Right lobe of liver (tissue), 6 donors: ENCODE results near the gene GOT1. TPM values are rescaled to one million over a fixed set of nuclear protein-coding genes. Genes with fewer than 3 reads are reported as not detected.

Experiments
- ATAC-seq, 4 donors: fragments of 200-7000 bp; cut with Tn5 transposase; one replicate each; pipeline ENCODE4 v1.9.1; 2020; ENCODE audit warnings: mild to moderate bottlenecking in 4 of 4, moderate library complexity in 4 of 4
- DNase-seq, 3 donors: peaks; one replicate each; pipeline ENCODE4 v3.0.0-alpha.2; 2020
- H3K27ac ChIP-seq, 3 donors: fragments of 200-600 bp; one replicate each; pipeline ENCODE4 v1.8.0; 2022
- H3K27me3 ChIP-seq, 2 donors: fragments of 200-600 bp; one replicate each; pipeline ENCODE4 v1.8.0; 2022
- H3K36me3 ChIP-seq, 4 donors: fragments of 200-600 bp; sonication (generic) in 1 of 4; one replicate each; pipeline versions ENCODE4 v1.5.1 to v1.8.0; 2017 to 2022; ENCODE audit warnings: control low read depth in 1 of 4
- H3K4me1 ChIP-seq, 4 donors: fragments of 200-600 bp; sonication (generic) in 1 of 4; one replicate each; pipeline versions ENCODE4 v1.5.1 to v1.8.0; 2017 to 2022; ENCODE audit warnings: control low read depth in 1 of 4
- H3K4me3 ChIP-seq, 3 donors: fragments of 200-600 bp; one replicate each; pipeline ENCODE4 v1.8.0; 2022
- H3K9me3 ChIP-seq, 4 donors: fragments of 200-600 bp; sonication (generic) in 1 of 4; one replicate each; pipeline versions ENCODE4 v1.5.1 to v1.8.0; 2017 to 2022; ENCODE audit warnings: control low read depth in 1 of 4
- POLR2A ChIP-seq: fragments of 450-650 bp; IDR thresholded peaks from one replicate; pipeline ENCODE4 v1.6.1; 2017; ENCODE audit warnings: antibody characterized with exemption, mild to moderate bottlenecking
- WGBS: methylation state at CpG from one replicate; pipeline ENCODE4 v1.1.6; 2018; ENCODE audit warnings: low coverage, low lambda C conversion rate; ENCODE audit not compliant: insufficient coverage; ENCODE audit errors: missing lambda C conversion rate; 5-methylcytosine and 5-hydroxymethylcytosine counted together
- intact Hi-C, 2 donors: fragments of 100-400 bp; cut with DNase I; formaldehyde crosslinking; loops; one replicate each; pipeline versions ENCODE4 v1.11.2 to v1.14.1; 2022
- total RNA-seq, 6 experiments: library from RNA; depleted of rRNA in 2 of 6; stranded (reverse); fragments of >200 nt in 2 of 6; fragmentation: NEBNext Ultra II Directional in 3 of 6; extraction: Animal tissue kit (Norgen Biotek cat#: 25700) in 3 of 6; gene quantifications; one replicate each; pipeline versions ENCODE4 v1.1.0 to v1.2.4, GENCODE V29; 2016 to 2023
- TF ChIP-seq, protein P1 (sequence below), 4 donors: fragments of 200-600 bp in 3 of 4; fragments of 450-650 bp in 1 of 4; IDR thresholded peaks; one replicate each; pipeline versions ENCODE4 v1.5.1 to v1.8.0; 2016 to 2022; ENCODE audit warnings: antibody characterized with exemption in 4 of 4, mild to moderate bottlenecking in 2 of 4
- donor health status: DM: no; HTN: yes; CAD: no.
- donor health status: DM: no; HTN: no; CAD: no.
- donor health status: DM: no; HTN: no; CAD: no.
- donor health status: DM: no; HTN: yes; CAD: no.
- donor health status: DM: no; HTN: yes; CAD: no.

The GOT1 gene
- total RNA-seq, 6 experiments from 2014 or later = 118 to 356 (median 173) TPM

DNA sequence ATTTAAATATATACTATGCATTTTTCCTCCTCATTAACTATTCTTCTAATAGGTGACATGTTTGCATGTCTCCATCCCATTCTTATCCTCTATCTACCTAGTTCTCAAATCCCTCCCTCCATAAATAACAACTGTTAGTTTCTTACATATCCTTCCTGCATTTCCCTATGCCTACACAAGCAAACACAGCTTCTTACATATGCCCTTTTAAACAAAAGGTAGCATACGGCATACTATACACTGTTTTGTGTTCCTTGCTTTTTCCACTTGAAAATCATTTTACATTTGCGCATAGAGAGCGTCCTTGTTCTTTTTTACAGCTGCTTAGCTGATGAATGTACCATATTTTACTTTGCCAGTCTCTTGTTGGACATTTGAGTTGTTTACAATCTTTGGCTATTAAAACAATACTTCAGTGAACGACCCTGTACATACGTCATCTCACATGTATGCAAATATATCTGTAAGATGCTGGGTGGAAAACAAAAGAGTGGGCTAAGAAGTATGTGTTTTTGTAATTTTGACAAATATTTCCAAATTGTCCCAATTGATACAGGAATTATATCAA is 7.8 kb downstream of the GOT1 start:
- intact Hi-C loops = no loop called here
- no peak for DNase-seq
- Histone ChIP-seq H3K4me3 (no peak overlapping the region), H3K36me3 (peaks cover 6 to 35% (median 13%) of the 10 kb centered on the region in 4 donors), H3K27ac (peak overlapping the region in 2 of 3 donors; percentile 17 to 64), H3K27me3 (no peaks in the 10 kb centered on the region), H3K4me1 (peaks cover 2 to 73% (median 25%) of the 10 kb centered on the region in 4 donors), H3K9me3 (no peaks in the 10 kb centered on the region)
- ATAC-seq = no peak
- WGBS = 85% methylated on average over 5 of the region's 5 CpGs
- TF ChIP-seq POLR2A = no peak
- TF ChIP-seq, protein P1, sequence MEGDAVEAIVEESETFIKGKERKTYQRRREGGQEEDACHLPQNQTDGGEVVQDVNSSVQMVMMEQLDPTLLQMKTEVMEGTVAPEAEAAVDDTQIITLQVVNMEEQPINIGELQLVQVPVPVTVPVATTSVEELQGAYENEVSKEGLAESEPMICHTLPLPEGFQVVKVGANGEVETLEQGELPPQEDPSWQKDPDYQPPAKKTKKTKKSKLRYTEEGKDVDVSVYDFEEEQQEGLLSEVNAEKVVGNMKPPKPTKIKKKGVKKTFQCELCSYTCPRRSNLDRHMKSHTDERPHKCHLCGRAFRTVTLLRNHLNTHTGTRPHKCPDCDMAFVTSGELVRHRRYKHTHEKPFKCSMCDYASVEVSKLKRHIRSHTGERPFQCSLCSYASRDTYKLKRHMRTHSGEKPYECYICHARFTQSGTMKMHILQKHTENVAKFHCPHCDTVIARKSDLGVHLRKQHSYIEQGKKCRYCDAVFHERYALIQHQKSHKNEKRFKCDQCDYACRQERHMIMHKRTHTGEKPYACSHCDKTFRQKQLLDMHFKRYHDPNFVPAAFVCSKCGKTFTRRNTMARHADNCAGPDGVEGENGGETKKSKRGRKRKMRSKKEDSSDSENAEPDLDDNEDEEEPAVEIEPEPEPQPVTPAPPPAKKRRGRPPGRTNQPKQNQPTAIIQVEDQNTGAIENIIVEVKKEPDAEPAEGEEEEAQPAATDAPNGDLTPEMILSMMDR (IDR thresholded peaks at IDR 0.05) = no peak

DNA sequence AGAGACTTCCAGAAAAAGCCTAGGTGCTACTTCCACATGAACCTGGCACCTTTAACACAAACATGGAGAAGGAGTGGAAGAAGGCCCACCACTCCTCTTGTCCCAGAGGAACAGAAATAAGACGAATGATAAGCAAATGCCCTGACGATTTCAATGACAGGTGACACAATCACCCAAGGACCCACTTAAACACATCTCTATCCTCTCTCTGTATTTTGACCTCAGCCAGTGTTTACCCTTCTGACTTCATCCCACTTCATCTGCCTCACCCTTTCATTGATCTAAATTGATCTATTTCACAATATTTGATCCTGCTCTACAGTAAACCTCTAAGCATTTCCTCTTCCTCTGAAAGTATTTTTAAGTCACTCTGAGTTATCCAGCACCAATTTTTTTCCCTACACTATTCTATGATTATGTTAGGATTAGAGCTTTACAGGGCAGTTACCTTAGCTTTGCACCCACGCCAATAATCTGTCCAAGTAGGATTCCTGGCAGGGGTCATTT is 9.1 kb downstream of the GOT1 start:
- no peaks in the 10 kb centered on the region for H3K9me3 ChIP-seq
- peak; percentile 28 for TF ChIP-seq POLR2A
- TF ChIP-seq, protein P1 (IDR thresholded peaks at IDR 0.05) = no peak
- peaks cover 6 to 36% (median 13%) of the 10 kb centered on the region in 4 donors for H3K36me3 ChIP-seq
- no peaks in the 10 kb centered on the region for H3K27me3 ChIP-seq
- intact Hi-C loops = no loop called here
- 42% methylated on average over 3 of the region's 3 CpGs for WGBS
- DNase-seq (no peak), ATAC-seq (peak; percentile 69 to 93 (median 80))
- H3K4me3 ChIP-seq = no peak overlapping the region
- peaks cover 0 to 73% (median 23%) of the 10 kb centered on the region in 4 donors for H3K4me1 ChIP-seq
- H3K27ac ChIP-seq = peak overlapping the region; percentile 17 to 64 (median 45)

DNA sequence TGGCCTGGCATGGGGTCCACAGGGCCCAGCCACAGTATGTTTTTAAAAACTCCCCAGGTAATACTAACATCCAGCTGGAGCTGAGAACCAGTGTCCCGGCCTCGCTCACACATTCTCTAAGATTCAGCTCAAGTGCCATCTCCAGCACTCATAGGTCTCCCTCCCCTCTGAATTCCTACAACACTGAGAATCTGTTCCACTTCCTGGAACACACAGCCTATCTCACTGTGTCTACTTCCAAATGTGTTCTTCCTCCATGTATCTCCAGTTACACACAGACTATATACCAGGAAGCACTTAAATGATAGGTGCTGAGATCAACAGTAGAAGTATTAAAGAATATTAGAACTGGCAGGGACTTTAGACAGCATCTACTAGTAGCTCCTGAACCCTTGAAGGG is 10.7 kb downstream of the GOT1 start:
- TF ChIP-seq, protein P1 (IDR thresholded peaks at IDR 0.05) = no peak
- no peak for TF ChIP-seq POLR2A
- no CpG with 5 or more reads among the region's 2 CpGs for WGBS
- Histone ChIP-seq H3K4me1 (peaks cover 0 to 65% (median 20%) of the 10 kb centered on the region in 4 donors), H3K36me3 (peaks cover 6 to 31% (median 9%) of the 10 kb centered on the region in 4 donors), H3K4me3 (no peak overlapping the region), H3K9me3 (no peaks in the 10 kb centered on the region), H3K27me3 (no peaks in the 10 kb centered on the region), H3K27ac (peak overlapping the region in 1 of 3 donors; percentile 64)
- no peak for ATAC-seq
- intact Hi-C loops = no loop called here
- DNase-seq = no peak

DNA sequence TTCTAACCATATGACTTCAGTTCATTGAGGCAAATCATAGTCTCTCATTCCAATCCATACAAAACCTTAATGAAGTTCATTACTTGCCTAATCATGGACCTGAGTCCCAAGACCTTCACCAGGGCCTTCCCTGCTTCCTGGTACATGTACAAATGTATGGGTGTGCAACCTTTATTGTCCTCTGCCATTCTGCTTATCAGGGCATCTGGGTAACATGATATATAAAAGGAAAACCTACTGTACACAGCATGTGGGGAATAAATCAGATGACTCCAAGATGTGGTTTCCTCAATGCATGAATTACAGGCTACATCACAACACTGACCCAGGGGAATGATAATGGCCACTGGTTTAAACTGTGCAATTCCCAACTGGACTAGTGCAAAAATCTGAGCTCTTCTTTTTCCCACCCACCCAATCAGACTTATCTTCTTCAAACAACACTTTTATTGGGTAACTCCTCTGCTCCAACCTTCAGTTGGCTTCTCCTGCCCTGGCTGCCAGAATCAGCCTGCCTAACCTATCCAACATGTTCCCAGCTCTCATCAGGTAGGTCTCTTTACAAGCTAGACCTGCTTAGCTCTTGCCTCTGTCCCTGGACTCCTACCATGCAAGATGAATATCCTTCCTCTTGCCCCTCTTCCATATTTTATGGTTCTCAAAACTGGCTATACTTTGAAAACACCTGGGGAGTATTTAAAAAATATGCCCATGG is 11.4 kb downstream of the GOT1 start:
- DNase-seq (no peak), ATAC-seq (peak; percentile 4 to 51 (median 42))
- Histone ChIP-seq H3K27ac (peak overlapping the region in 1 of 3 donors; percentile 64), H3K36me3 (peaks cover 1 to 28% (median 8%) of the 10 kb centered on the region in 4 donors), H3K9me3 (no peaks in the 10 kb centered on the region), H3K27me3 (no peaks in the 10 kb centered on the region), H3K4me3 (no peak overlapping the region), H3K4me1 (peaks cover 0 to 68% (median 20%) of the 10 kb centered on the region in 4 donors)
- TF ChIP-seq, protein P1 (IDR thresholded peaks at IDR 0.05) = no peak
- TF ChIP-seq POLR2A = peak; percentile 23
- intact Hi-C loops = no loop called here
